HAP-1 (cell line): ENCODE results near the gene ZNF618.

Experiments used
- DNase-seq, 2 experiments: peaks; one replicate each; pipeline ENCODE4 v3.0.0-alpha.2; 2016 to 2020; ENCODE audit warnings: low spot score in 2 of 2
- H3K27me3 ChIP-seq: fragments of 250-450 bp; sonication (Bioruptor Pico); 2 replicates; pipeline ENCODE4 v1.5.1; 2020; ENCODE audit warnings: low read depth, mild to moderate bottlenecking, moderate library complexity
- H3K36me3 ChIP-seq: fragments of 250-450 bp; sonication (Bioruptor Pico); replicated peaks from 2 replicates; pipeline ENCODE4 v1.5.1; 2020; ENCODE audit warnings: mild to moderate bottlenecking
- H3K4me1 ChIP-seq: fragments of 250-450 bp; sonication (Bioruptor Pico); 2 replicates; pipeline ENCODE4 v1.5.1; 2020; ENCODE audit warnings: mild to moderate bottlenecking
- H3K4me3 ChIP-seq: fragments of 250-450 bp; sonication (Bioruptor Pico); 2 replicates; pipeline ENCODE4 v1.5.1; 2020; ENCODE audit warnings: mild to moderate bottlenecking, moderate library complexity
- H3K9me3 ChIP-seq: fragments of 250-450 bp; sonication (Bioruptor Pico); 2 replicates; pipeline ENCODE4 v1.5.1; 2020; ENCODE audit warnings: mild to moderate bottlenecking, moderate library complexity
- in situ Hi-C: fragments of 300-500 bp; cut with MboI; formaldehyde crosslinking; loops from 3 replicates; pipeline ENCODE4 v1.14.3; 2020; ENCODE audit warnings: low sequenced_read_pairs, inconsistent platforms, mixed read lengths

Gene ZNF618

GRCh38 chr9:113887436-113887835 is 11.3 kb downstream of the ZNF618 start:
- in situ Hi-C loops = no loop called here
- H3K4me3 ChIP-seq = no peak overlapping the region
- H3K9me3 ChIP-seq = no peaks in the 10 kb centered on the region
- H3K36me3 ChIP-seq = no peaks in the 10 kb centered on the region
- H3K27me3 ChIP-seq = no peaks in the 10 kb centered on the region
- DNase-seq = no peak
- H3K4me1 ChIP-seq = no peaks in the 10 kb centered on the region; the same call in 1 of the 2 replicates

DNA sequence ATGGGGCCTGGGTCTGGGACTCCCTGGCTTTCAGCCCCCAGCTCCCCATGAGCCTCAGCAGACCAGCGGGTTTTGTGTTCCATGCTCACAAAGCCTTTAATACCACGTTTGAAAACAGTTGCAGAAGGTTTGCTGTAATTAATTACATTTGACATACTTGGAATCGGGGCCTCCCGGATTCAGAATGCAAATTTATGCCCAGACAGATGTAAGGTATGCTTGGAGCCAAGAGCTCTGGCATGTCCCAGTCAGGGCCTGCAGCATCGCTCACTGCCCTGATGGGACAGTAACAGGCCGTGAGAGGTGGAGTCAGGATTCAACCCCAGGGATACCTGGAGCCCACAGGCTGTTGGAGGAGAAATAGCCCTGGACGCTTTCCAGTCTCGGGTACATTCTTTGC is 12.2 kb downstream of the ZNF618 start:
- no peaks in the 10 kb centered on the region; the same call in 1 of the 2 replicates for H3K4me1 ChIP-seq
- H3K9me3 ChIP-seq = no peaks in the 10 kb centered on the region
- in situ Hi-C loops = no loop called here
- H3K27me3 ChIP-seq = no peaks in the 10 kb centered on the region
- no peak for DNase-seq
- no peaks in the 10 kb centered on the region for H3K36me3 ChIP-seq
- no peak overlapping the region for H3K4me3 ChIP-seq

DNA sequence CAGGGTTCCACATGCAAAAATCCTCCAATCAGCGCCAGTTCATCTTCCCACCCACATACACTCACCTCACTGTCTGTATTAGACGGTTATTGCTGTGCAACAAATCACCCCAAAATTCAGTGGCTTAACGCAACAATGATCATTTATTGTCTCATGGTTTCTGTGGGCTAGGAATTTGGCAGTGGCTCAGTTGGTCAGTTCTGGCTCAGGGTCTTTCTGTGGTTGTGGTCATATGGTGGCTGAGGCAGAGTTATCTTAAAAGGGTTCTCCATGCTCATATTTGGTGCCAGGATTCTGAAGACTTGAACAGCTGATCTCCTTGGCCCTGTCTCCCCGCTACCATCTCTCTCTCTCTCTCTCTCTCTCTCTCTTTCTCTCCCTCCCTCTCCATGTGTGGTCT is 12.9 kb downstream of the ZNF618 start:
- DNase-seq = no peak
- Histone ChIP-seq H3K9me3 (no peaks in the 10 kb centered on the region), H3K27me3 (no peaks in the 10 kb centered on the region), H3K4me1 (no peaks in the 10 kb centered on the region; the same call in 1 of the 2 replicates), H3K36me3 (no peaks in the 10 kb centered on the region), H3K4me3 (no peak overlapping the region)
- in situ Hi-C loops = no loop called here

DNA sequence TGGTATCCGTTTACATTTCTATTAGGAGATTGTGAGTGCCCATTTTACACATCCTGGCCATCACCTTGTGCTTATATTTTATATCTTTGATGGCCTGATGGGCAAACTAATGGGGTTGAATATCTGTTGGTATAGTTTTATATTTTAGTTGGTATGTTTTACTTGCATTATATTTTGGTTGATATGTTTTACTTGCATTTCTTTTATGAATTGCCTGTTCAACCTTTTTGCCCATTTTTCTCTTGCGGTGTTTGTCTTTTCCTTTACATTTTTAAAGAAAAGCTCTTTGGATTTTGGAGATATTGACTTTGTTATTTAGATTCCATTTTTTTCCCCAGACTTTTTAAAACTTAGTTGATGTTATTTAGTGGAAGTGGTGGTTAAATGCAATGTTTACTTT is 14.6 kb downstream of the ZNF618 start:
- in situ Hi-C loops = no loop called here
- Histone ChIP-seq H3K27me3 (no peaks in the 10 kb centered on the region), H3K4me3 (no peak overlapping the region), H3K4me1 (peaks cover 2% of the 10 kb centered on the region), H3K36me3 (no peaks in the 10 kb centered on the region), H3K9me3 (no peaks in the 10 kb centered on the region)
- no peak for DNase-seq

GRCh38 chr9:113892861-113893491 is 16.9 kb downstream of the ZNF618 start:
- Histone ChIP-seq H3K36me3 (no peaks in the 10 kb centered on the region), H3K4me3 (no peak overlapping the region), H3K27me3 (no peaks in the 10 kb centered on the region), H3K9me3 (no peaks in the 10 kb centered on the region), H3K4me1 (peaks cover 2% of the 10 kb centered on the region; the same call in 1 of the 2 replicates)
- DNase-seq = no peak
- in situ Hi-C loops = no loop called here

DNA sequence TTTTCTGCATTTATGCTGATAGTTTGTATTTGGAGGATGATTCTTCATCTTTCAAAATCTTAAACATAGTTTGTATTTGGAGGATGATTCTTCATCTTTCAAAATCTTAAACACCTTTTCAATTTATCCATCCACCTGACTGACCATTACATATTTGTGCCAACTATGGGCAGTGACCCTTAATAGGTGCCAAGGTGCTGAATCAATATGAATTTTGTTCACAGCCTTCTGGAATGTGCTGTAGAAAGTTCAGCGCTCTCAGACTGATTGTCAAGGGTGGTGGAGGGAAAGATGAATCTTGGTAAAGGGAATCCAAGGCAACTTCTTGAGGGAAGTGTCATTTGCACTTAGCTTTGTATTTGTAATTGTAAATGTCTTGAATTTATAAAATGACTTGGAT is 18.1 kb downstream of the ZNF618 start:
- Histone ChIP-seq H3K36me3 (no peaks in the 10 kb centered on the region), H3K27me3 (no peaks in the 10 kb centered on the region), H3K4me3 (no peak overlapping the region), H3K4me1 (peaks cover 2% of the 10 kb centered on the region; the same call in 1 of the 2 replicates), H3K9me3 (no peaks in the 10 kb centered on the region)
- no peak for DNase-seq
- in situ Hi-C loops = no loop called here

DNA sequence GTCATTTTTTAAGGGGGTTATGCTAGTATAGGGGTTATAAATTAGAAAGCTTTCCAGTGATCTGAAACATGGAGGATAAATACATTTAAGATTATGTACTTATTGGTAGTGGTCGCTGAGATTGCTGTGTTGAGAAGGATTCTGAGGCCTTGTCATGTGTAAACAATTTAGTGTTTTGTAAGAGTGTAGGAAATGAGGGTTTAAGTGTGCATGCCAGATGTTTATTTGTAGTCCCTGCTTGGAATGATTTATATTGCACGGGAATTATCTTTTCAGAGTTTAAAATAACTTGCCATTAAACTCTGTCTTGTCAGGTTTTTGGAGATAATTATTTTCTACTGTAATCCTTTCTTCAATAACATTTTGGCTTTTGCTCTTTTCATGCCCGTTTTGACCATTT is 19.4 kb downstream of the ZNF618 start:
- no peak for DNase-seq
- Histone ChIP-seq H3K4me1 (peaks cover 2% of the 10 kb centered on the region; the same call in 1 of the 2 replicates), H3K27me3 (no peaks in the 10 kb centered on the region), H3K36me3 (no peaks in the 10 kb centered on the region), H3K9me3 (no peaks in the 10 kb centered on the region), H3K4me3 (no peak overlapping the region)
- in situ Hi-C loops = no loop called here

- H3K27me3 ChIP-seq = no peaks in the 10 kb centered on the region
- no peaks in the 10 kb centered on the region for H3K9me3 ChIP-seq
- peaks cover 2% of the 10 kb centered on the region; the same call in 1 of the 2 replicates for H3K4me1 ChIP-seq
- DNase-seq = no peak
- H3K36me3 ChIP-seq = no peaks in the 10 kb centered on the region
- in situ Hi-C loops = no loop called here
- no peak overlapping the region for H3K4me3 ChIP-seq
Observed at GRCh38 chr9:113896713-113897112, 20.6 kb downstream of the ZNF618 start.

- no peaks in the 10 kb centered on the region for H3K36me3 ChIP-seq
- no peaks in the 10 kb centered on the region for H3K27me3 ChIP-seq
- in situ Hi-C loops = no loop called here
- H3K4me1 ChIP-seq = peaks cover 7% of the 10 kb centered on the region
- no peak overlapping the region for H3K4me3 ChIP-seq
- DNase-seq = no peak
- no peaks in the 10 kb centered on the region for H3K9me3 ChIP-seq
Observed at GRCh38 chr9:113898151-113898550, 22.0 kb downstream of the ZNF618 start.

- Histone ChIP-seq H3K4me1 (peaks cover 7% of the 10 kb centered on the region), H3K4me3 (no peak overlapping the region), H3K9me3 (no peaks in the 10 kb centered on the region), H3K36me3 (no peaks in the 10 kb centered on the region), H3K27me3 (no peaks in the 10 kb centered on the region)
- no peak for DNase-seq
- in situ Hi-C loops = no loop called here
Observed at GRCh38 chr9:113898596-113898995, 22.5 kb downstream of the ZNF618 start.

DNA sequence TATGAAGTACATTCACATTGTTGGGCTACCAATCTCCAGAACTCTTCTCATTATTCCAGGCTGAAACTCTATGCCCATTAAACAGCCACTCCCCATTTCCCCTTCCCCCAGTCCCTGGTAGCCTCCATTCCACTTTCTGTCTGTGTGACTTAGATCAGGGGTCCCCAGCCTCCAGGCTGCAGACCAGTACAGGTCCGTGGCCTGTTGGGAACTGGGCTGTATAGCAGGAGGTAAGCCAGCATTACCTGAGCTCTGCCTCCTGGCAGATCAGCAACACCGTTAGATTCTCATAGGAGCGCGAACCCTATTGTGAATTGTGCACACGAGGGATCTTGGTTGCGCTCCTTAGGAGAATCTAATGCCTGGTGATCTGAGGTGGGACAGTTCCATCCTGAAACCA is 23.1 kb downstream of the ZNF618 start:
- Histone ChIP-seq H3K4me1 (peaks cover 7% of the 10 kb centered on the region), H3K36me3 (no peaks in the 10 kb centered on the region), H3K9me3 (no peaks in the 10 kb centered on the region), H3K4me3 (no peak overlapping the region), H3K27me3 (no peaks in the 10 kb centered on the region)
- in situ Hi-C loops = no loop called here
- DNase-seq = no peak

- Histone ChIP-seq H3K4me1 (peaks cover 4% of the 10 kb centered on the region; the same call in 1 of the 2 replicates), H3K36me3 (no peaks in the 10 kb centered on the region), H3K9me3 (no peaks in the 10 kb centered on the region), H3K4me3 (no peak overlapping the region), H3K27me3 (no peaks in the 10 kb centered on the region)
- DNase-seq = no peak
- in situ Hi-C loops = no loop called here
Observed at GRCh38 chr9:113901221-113901688, 25.1 kb downstream of the ZNF618 start.

- Histone ChIP-seq H3K27me3 (no peaks in the 10 kb centered on the region), H3K4me3 (no peak overlapping the region), H3K9me3 (no peaks in the 10 kb centered on the region), H3K36me3 (no peaks in the 10 kb centered on the region), H3K4me1 (peaks cover 4% of the 10 kb centered on the region; the same call in 1 of the 2 replicates)
- in situ Hi-C loops = no loop called here
- DNase-seq = no peak
Observed at GRCh38 chr9:113903514-113904077, 27.5 kb downstream of the ZNF618 start.

- H3K4me3 ChIP-seq = no peak overlapping the region
- H3K36me3 ChIP-seq = no peaks in the 10 kb centered on the region
Observed at GRCh38 chr9:113906411-113907110, 30.5 kb downstream of the ZNF618 start.

More at GRCh38 chr9:113906411-113907110, 30.5 kb downstream of the ZNF618 start:
- no peaks in the 10 kb centered on the region for H3K9me3 ChIP-seq
- in situ Hi-C loops = no loop called here
- peaks cover 4% of the 10 kb centered on the region; the same call in 1 of the 2 replicates for H3K4me1 ChIP-seq
- H3K27me3 ChIP-seq = no peaks in the 10 kb centered on the region
- no peak for DNase-seq
